Gastroesophageal sphincter (tissue), 4 donors: ENCODE measurements around the gene UBE2K. TPM values are rescaled to one million over a fixed set of nuclear protein-coding genes. Genes with fewer than 3 reads are reported as not detected.
"Not testable (repeated sequence)": the region's sequence is repeated elsewhere in the genome, so short reads cannot be mapped to it uniquely, and the experiment has no call there.

Source experiments
- ATAC-seq: fragments of 150-250 bp; one replicate; pipeline ENCODE4 v1.9.1; 2016; ENCODE audit warnings: mild to moderate bottlenecking, moderate library complexity
- H3K27ac ChIP-seq, 4 donors: fragments of 200-600 bp; sonication (generic) in 3 of 4; 1 replicate in 3 of 4; 2 replicates in 1 of 4; pipeline ENCODE4 v1.5.1; 2016 to 2019
- H3K27me3 ChIP-seq: fragments of 200-600 bp; sonication (generic); one replicate; pipeline ENCODE4 v1.5.1; 2019
- H3K36me3 ChIP-seq, 2 donors: fragments of 200-600 bp; sonication (generic); one replicate each; pipeline ENCODE4 v1.5.1; 2019; ENCODE audit warnings: control low read depth in 1 of 2
- H3K4me1 ChIP-seq, 3 donors: fragments of 200-600 bp; sonication (generic); 1 replicate in 2 of 3; 2 replicates in 1 of 3; pipeline ENCODE4 v1.5.1; 2016 to 2019; ENCODE audit warnings: control low read depth in 2 of 3
- H3K4me3 ChIP-seq, 2 donors: fragments of 200-600 bp; sonication (generic); one replicate each; pipeline ENCODE4 v1.5.1; 2019; ENCODE audit warnings: mild to moderate bottlenecking in 1 of 2, moderate library complexity in 1 of 2
- H3K9me3 ChIP-seq, 3 donors: fragments of 200-600 bp; sonication (generic); one replicate each; pipeline ENCODE4 v1.5.1; 2017 to 2019; ENCODE audit warnings: control low read depth in 2 of 3
- EP300 ChIP-seq: sonication (generic); formaldehyde crosslinking; IDR thresholded peaks from one replicate; pipeline ENCODE4 v1.6.1; 2017; ENCODE audit warnings: antibody characterized with exemption, mild to moderate bottlenecking
- POLR2A ChIP-seq, 2 donors: fragments of 450-650 bp; IDR thresholded peaks; one replicate each; pipeline ENCODE4 v1.6.1; 2017; ENCODE audit warnings: antibody characterized with exemption in 2 of 2, mild to moderate bottlenecking in 2 of 2, moderate library complexity in 1 of 2
- POLR2AphosphoS5 ChIP-seq: sonication (generic); formaldehyde crosslinking; IDR thresholded peaks from one replicate; pipeline ENCODE4 v1.6.1; 2017; ENCODE audit warnings: antibody characterized with exemption
- WGBS, 2 donors: methylation state at CpG; one replicate each; pipeline ENCODE4 v1.1.5; 2018; ENCODE audit warnings: low coverage in 1 of 2; 5-methylcytosine and 5-hydroxymethylcytosine counted together
- total RNA-seq, 4 donors: library from RNA; depleted of rRNA; stranded (reverse); fragments of >200 nt; gene quantifications; one replicate each; pipeline ENCODE4 v1.1.0, GENCODE V29; 2016
- TF ChIP-seq, protein P1 (sequence below), 4 experiments: fragments of 200-600 bp in 2 of 4; fragments of 450-650 bp in 2 of 4; sonication (generic) in 1 of 4; IDR thresholded peaks; one replicate each; pipeline ENCODE4 v1.5.1; 2017 to 2019; ENCODE audit warnings: antibody characterized with exemption in 4 of 4, mild to moderate bottlenecking in 2 of 4, moderate library complexity in 2 of 4

Gene UBE2K
- total RNA-seq, 4 donors from 2014 or later, result 30.5 to 49.2 (median 33.9) TPM

DNA sequence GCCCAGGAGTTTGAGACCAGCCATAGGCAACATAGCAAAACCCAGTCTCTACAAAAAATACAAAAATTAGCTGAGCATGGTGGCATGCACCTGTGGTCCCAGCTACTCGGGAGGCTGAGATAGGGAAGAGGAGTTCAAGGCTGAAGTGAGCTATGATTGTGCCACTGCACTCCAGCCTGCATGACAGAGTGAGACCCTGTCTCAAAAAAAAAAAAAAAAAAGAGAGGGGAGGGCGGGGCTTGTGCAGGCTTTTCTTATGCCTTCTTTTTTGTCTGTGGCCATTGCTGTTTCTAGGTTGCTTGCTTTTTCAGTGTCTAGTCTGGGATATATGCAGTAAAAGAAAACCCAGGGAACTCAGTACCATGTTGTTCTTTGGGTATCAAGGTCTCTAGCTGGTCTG, 16.9 kb upstream of the UBE2K start:
- H3K4me1 ChIP-seq, H3K27ac ChIP-seq, H3K9me3 ChIP-seq, H3K4me3 ChIP-seq, H3K27me3 ChIP-seq, H3K36me3 ChIP-seq, ATAC-seq: not testable (repeated sequence)
- 79 to 80% methylated on average over 1 to 2 of the region's 2 CpGs for WGBS, 2 donors

DNA sequence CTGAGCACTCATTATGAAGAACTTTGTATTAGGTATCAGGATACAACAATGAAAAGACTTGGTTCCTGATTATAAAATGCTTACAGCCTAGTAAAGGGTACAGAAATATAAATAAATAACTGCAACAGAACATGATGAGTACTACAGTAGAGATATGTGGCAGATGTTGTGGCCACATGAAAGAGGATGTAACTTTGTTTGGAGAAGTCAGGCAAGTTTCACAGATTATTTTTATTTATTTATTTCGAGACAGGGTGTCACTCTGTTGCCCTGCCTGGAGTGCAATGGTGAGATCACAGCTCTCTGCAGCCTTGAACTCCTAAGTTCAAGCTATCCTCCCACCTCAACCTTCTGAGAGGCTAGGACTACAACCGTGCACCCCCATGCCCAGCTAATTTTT, 15.8 kb upstream of the UBE2K start:
- Histone ChIP-seq H3K9me3 (no peaks in the 10 kb centered on the region), H3K36me3 (no peaks in the 10 kb centered on the region), H3K4me1 (no peaks in the 10 kb centered on the region), H3K4me3 (no peak overlapping the region), H3K27me3 (no peaks in the 10 kb centered on the region), H3K27ac (no peak overlapping the region)
- TF ChIP-seq POLR2A (IDR thresholded peaks at IDR 0.05), result no peak
- TF ChIP-seq EP300, result no peak
- WGBS, 2 donors, result 82 to 83% methylated on average over 1 to 2 of the region's 2 CpGs
- ATAC-seq, result no peak

DNA sequence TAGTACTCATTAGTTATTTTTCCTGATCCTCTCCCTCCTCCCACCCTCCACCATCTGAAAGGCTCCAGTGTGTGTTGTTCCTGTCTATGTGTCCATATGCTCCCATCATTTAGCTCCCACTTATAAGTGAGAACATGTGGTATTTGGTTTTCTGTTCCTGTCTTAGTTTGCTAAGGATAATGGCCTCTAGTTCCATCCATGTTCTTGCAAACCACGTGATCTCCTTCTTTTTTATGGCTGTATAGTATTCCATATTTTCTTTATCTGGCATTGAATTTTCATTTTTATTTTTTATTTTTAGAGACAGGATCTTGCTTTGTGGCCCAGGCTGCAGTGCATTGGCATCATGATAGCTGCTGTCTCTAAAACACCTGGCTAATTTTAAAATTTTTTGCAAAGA, 11.9 kb upstream of the UBE2K start:
- TF ChIP-seq POLR2AphosphoS5 (no peak), POLR2A (IDR thresholded peaks at IDR 0.05) (no peak)
- 0 to 57% methylated on average over 1 of the region's 1 CpG for WGBS, 2 donors
- Histone ChIP-seq H3K4me1 (no peaks in the 10 kb centered on the region), H3K36me3 (no peaks in the 10 kb centered on the region), H3K4me3 (no peak overlapping the region), H3K27me3 (no peaks in the 10 kb centered on the region), H3K27ac (no peak overlapping the region), H3K9me3 (no peaks in the 10 kb centered on the region)
- no peak for ATAC-seq

DNA sequence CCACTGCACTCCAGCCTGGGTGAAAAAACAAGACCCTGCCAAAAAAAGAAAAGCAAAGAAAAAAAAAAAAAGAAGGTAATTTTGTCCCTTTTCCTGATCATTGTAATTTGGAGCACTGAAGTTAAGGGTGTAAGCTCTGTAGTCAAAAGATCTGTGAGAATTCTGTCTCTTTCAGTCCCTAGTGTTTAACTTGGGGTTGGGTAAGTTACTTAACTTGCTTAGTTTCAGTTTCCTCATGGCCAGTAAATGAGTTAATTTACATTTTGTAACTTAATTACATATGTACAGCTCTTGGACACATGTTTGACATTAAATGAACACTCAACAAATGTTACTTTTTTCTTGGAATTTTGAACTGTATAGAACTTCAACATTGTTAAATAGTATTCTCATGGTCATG, 10.9 kb upstream of the UBE2K start:
- no peaks in the 10 kb centered on the region for H3K27me3 ChIP-seq
- H3K4me1 ChIP-seq, result no peaks in the 10 kb centered on the region
- TF ChIP-seq EP300 (no peak), POLR2A (IDR thresholded peaks at IDR 0.05) (no peak), POLR2AphosphoS5 (no peak)
- TF ChIP-seq, protein P1, sequence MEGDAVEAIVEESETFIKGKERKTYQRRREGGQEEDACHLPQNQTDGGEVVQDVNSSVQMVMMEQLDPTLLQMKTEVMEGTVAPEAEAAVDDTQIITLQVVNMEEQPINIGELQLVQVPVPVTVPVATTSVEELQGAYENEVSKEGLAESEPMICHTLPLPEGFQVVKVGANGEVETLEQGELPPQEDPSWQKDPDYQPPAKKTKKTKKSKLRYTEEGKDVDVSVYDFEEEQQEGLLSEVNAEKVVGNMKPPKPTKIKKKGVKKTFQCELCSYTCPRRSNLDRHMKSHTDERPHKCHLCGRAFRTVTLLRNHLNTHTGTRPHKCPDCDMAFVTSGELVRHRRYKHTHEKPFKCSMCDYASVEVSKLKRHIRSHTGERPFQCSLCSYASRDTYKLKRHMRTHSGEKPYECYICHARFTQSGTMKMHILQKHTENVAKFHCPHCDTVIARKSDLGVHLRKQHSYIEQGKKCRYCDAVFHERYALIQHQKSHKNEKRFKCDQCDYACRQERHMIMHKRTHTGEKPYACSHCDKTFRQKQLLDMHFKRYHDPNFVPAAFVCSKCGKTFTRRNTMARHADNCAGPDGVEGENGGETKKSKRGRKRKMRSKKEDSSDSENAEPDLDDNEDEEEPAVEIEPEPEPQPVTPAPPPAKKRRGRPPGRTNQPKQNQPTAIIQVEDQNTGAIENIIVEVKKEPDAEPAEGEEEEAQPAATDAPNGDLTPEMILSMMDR (IDR thresholded peaks at IDR 0.05), result no peak
- no peak overlapping the region for H3K4me3 ChIP-seq
- ATAC-seq, result no peak
- H3K36me3 ChIP-seq, result no peaks in the 10 kb centered on the region
- H3K27ac ChIP-seq, result no peak overlapping the region
- H3K9me3 ChIP-seq, result no peaks in the 10 kb centered on the region

DNA sequence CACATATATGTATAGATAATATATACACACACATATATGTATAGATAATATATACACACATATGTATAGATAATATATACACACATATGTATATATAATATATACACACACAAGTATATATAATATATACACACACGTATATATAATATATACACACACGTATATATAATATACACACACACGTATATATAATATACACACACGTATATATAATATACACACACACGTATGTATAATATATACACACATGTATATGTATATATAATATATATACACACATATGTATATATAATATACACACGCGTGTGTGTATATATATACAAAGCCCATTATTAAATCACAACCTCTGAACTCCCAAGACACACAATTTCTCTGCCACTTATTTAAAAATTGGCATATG, 8.0 kb upstream of the UBE2K start:
- H3K4me1 ChIP-seq, result no peaks in the 10 kb centered on the region
- H3K9me3 ChIP-seq, result no peaks in the 10 kb centered on the region
- TF ChIP-seq POLR2A (IDR thresholded peaks at IDR 0.05), result no peak
- no peak for TF ChIP-seq EP300
- TF ChIP-seq POLR2AphosphoS5, result no peak
- TF ChIP-seq, protein P1 (IDR thresholded peaks at IDR 0.05), result no peak
- WGBS, 2 donors, result 25 to 51% methylated on average over 7 of the region's 7 CpGs
- no peak for ATAC-seq
- H3K4me3 ChIP-seq, result no peak overlapping the region
- H3K36me3 ChIP-seq, result no peaks in the 10 kb centered on the region
- H3K27ac ChIP-seq, result no peak overlapping the region
- H3K27me3 ChIP-seq, result no peaks in the 10 kb centered on the region

DNA sequence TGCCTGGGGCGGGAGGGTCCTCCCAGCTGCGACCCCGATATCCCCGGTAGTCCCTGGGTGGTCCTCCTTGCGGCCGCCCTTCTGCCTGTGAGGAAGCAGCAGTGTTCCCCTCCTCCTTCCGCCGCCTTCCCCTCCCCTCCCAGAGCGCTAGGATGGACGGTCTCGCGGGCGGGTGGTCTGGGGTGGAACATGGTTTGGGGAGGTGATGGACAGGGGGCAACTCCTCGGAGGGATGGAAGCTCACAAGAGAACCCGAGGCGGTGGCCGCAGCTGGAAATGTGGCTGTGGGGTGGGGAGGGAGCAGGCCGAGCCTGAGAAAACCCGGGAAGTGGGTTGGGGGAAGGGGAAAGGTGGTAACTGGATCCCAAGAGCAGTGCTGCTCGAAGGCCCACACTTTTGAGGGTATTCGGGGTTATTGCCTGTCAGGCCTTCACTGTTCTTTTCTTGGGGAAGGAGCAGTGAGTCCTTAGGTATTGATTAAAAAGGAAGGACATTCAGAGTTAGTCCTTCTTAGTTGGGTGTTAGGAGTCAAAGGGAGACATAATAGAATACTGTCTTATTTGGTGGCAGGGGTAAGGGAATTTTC, 581 bp downstream of the UBE2K start:
- H3K27me3 ChIP-seq, result no peaks in the 10 kb centered on the region
- peaks cover 0 to 14% of the 10 kb centered on the region in 2 donors for H3K36me3 ChIP-seq
- H3K4me3 ChIP-seq, result peak overlapping the region; percentile 88 to 92
- peaks cover 0 to 52% (median 6%) of the 10 kb centered on the region in 3 donors for H3K4me1 ChIP-seq
- WGBS, 2 donors, result 0% methylated on average over 7 to 8 of the region's 21 CpGs
- ATAC-seq, result peak; percentile 32
- no peaks in the 10 kb centered on the region for H3K9me3 ChIP-seq
- peak overlapping the region; percentile 73 to 94 (median 90) for H3K27ac ChIP-seq
- TF ChIP-seq, protein P1 (IDR thresholded peaks at IDR 0.05), result no peak
- no peak for TF ChIP-seq POLR2A (IDR thresholded peaks at IDR 0.05)
- no peak for TF ChIP-seq POLR2AphosphoS5
- TF ChIP-seq EP300, result no peak
